ENCODE data around the gene TTC4.

GRCh38 chr1:54715493-54716298 is at the start of gene TTC4:
- no peak for TF ChIP-seq CTCF (conservative IDR thresholded peaks at IDR 0.05; ENCODE audit: low read depth in 2 of 2)
- peak; percentile 96 for TF ChIP-seq POLR2AphosphoS5 (IDR thresholded peaks at IDR 0.05; ENCODE audit: low read depth)
- no peak for TF ChIP-seq REST (IDR thresholded peaks at IDR 0.05; ENCODE audit: unreplicated experiment)

Data from GM23338 (cell line).